Endothelial cell of umbilical vein (primary cell): ENCODE data around the gene ZSCAN1. TPM values are rescaled to one million over a fixed set of nuclear protein-coding genes. Genes with fewer than 3 reads are reported as not detected.

Experiments used
- BruUV-seq: library from RNA; stranded (reverse); fragments of 400-500 nt; replicated peaks from 2 replicates; lab custom pipeline; 2021; lab: Mats Ljungman, UMichigan
- CTCF ChIA-PET: fragments of 300-600, 350-600 bp; sonication (Branson Sonifier 250); formaldehyde crosslinking; loops from one replicate; lab custom pipeline; 2021; ENCODE audit warnings: antibody characterized with exemption, inconsistent platforms; lab: Charles Lee
- POLR2A ChIA-PET: fragments of 300-600, 350-600 bp; sonication (Branson Sonifier 250); formaldehyde crosslinking; loops from one replicate; lab custom pipeline; 2021; ENCODE audit warnings: antibody characterized with exemption, inconsistent platforms; lab: Charles Lee
- DNase-seq: peaks from one replicate; pipeline ENCODE4 v3.0.0-alpha.2; 2011; ENCODE audit warnings: low read depth, low spot score
- FAIRE-seq: peaks from 2 replicates; lab custom pipeline; 2011; peaks lifted over from hg19 to GRCh38; lab: Jason Lieb, UNC
- H2AFZ ChIP-seq: 2 replicates; pipeline ENCODE4 v1.6.0; 2012; ENCODE audit warnings: low read depth, low read length, control low read depth, inconsistent platforms
- H3K27ac ChIP-seq: 2 replicates; pipeline ENCODE4 v1.5.1; 2011; ENCODE audit warnings: low read depth, mild to moderate bottlenecking, control low read depth, low read length, moderate library complexity; ENCODE audit not compliant: insufficient read depth
- H3K27me3 ChIP-seq, 2 experiments: 2 replicates each; pipeline versions ENCODE4 v1.6.0 to v1.6.1; 2011; ENCODE audit warnings: low read length in 2 of 2, mixed read lengths in 1 of 2; ENCODE audit not compliant: control insufficient read depth in 2 of 2, insufficient read depth in 2 of 2
- H3K36me3 ChIP-seq, 2 experiments: 2 replicates in 1 of 2; 3 replicates in 1 of 2; pipeline ENCODE4 v1.5.1; 2011; ENCODE audit warnings: low read length in 2 of 2, mild to moderate bottlenecking in 1 of 2, moderate library complexity in 1 of 2; ENCODE audit not compliant: control insufficient read depth in 2 of 2, insufficient read depth in 2 of 2; ENCODE audit errors: extremely low read depth in 1 of 2
- H3K4me1 ChIP-seq: 3 replicates; pipeline ENCODE4 v1.5.1; 2011; ENCODE audit warnings: mild to moderate bottlenecking, low read length; ENCODE audit not compliant: control insufficient read depth, insufficient read depth; ENCODE audit errors: extremely low read depth
- H3K4me2 ChIP-seq: 2 replicates; pipeline ENCODE4 v1.6.1; 2011; ENCODE audit warnings: low read length, control low read depth, mixed read lengths; ENCODE audit not compliant: insufficient read depth
- H3K4me3 ChIP-seq, 3 experiments: fragments of 200-600 bp in 1 of 3; sonication (generic), shearing (Covaris generic) in 1 of 3; replicated peaks in 1 of 3; 2 replicates each; pipeline ENCODE4 v1.5.1; 2011 to 2016; ENCODE audit warnings: control low read depth in 3 of 3, low read length in 3 of 3, mild to moderate bottlenecking in 2 of 3, inconsistent platforms in 1 of 3, low read depth in 1 of 3, moderate library complexity in 1 of 3; ENCODE audit not compliant: insufficient read depth in 1 of 3
- H3K79me2 ChIP-seq: 2 replicates; pipeline ENCODE4 v1.6.0; 2012; ENCODE audit warnings: low read length, inconsistent platforms; ENCODE audit not compliant: control insufficient read depth, insufficient read depth
- H3K9ac ChIP-seq: replicated peaks from 2 replicates; pipeline ENCODE3; 2011; ENCODE audit warnings: low read length, control low read depth; ENCODE audit not compliant: insufficient read depth; ENCODE audit errors: extremely low read depth
- H3K9me1 ChIP-seq: replicated peaks from 3 replicates; pipeline ENCODE4 v1.6.0; 2011; ENCODE audit warnings: mild to moderate bottlenecking, low read length; ENCODE audit not compliant: control insufficient read depth, insufficient read depth; ENCODE audit errors: extremely low read depth
- H3K9me3 ChIP-seq: replicated peaks from 2 replicates; pipeline ENCODE4 v1.5.1; 2012; ENCODE audit warnings: low read length, inconsistent platforms; ENCODE audit not compliant: control insufficient read depth, insufficient read depth
- H4K20me1 ChIP-seq: replicated peaks from 2 replicates; pipeline ENCODE3; 2011; ENCODE audit warnings: mild to moderate bottlenecking, low read length; ENCODE audit not compliant: control insufficient read depth, insufficient read depth; ENCODE audit errors: extremely low read depth
- CTCF ChIP-seq, 2 donors: IDR thresholded peaks; 1 replicate in 1 of 2; 2 replicates in 1 of 2; pipeline ENCODE4 v1.5.1; 2011; ENCODE audit warnings: low read length in 2 of 2, mild to moderate bottlenecking in 2 of 2, moderate library complexity in 2 of 2, control low read depth in 1 of 2, inconsistent platforms in 1 of 2, low read depth in 1 of 2; ENCODE audit not compliant: insufficient read depth in 1 of 2; ENCODE audit errors: extremely low read depth in 1 of 2
- EZH2 ChIP-seq: IDR thresholded peaks from 2 replicates; pipeline ENCODE4 v1.6.1; 2012; ENCODE audit warnings: borderline replicate concordance, low read depth, mild to moderate bottlenecking, moderate library complexity, low read length, inconsistent platforms; ENCODE audit not compliant: severe bottlenecking
- FOS ChIP-seq: IDR thresholded peaks from 2 replicates; pipeline ENCODE4 v1.6.1; 2011; ENCODE audit warnings: mild to moderate bottlenecking, low read length, moderate library complexity, borderline replicate concordance; ENCODE audit not compliant: insufficient read depth
- GATA2 ChIP-seq: IDR thresholded peaks from 2 replicates; pipeline ENCODE4 v1.7.0; 2011; ENCODE audit warnings: low read depth, mild to moderate bottlenecking, moderate library complexity, mixed read lengths, low read length; ENCODE audit not compliant: insufficient read length, insufficient read depth
- JUN ChIP-seq: IDR thresholded peaks from 2 replicates; pipeline ENCODE4 v1.6.1; 2011; ENCODE audit warnings: borderline replicate concordance, low read depth; ENCODE audit not compliant: insufficient read length, insufficient read depth
- MAX ChIP-seq: IDR thresholded peaks from 2 replicates; pipeline ENCODE4 v1.6.1; 2011; ENCODE audit not compliant: insufficient read depth, insufficient read length
- MYC ChIP-seq: IDR thresholded peaks from one replicate; pipeline ENCODE4 v1.6.1; 2011; ENCODE audit warnings: mild to moderate bottlenecking, low read depth, low read length
- POLR2A ChIP-seq: IDR thresholded peaks from 2 replicates; pipeline ENCODE4 v1.6.1; 2012; ENCODE audit warnings: low read depth, mild to moderate bottlenecking, control low read depth, low read length
- POLR2AphosphoS5 ChIP-seq: IDR thresholded peaks from 2 replicates; pipeline ENCODE4 v1.6.1; 2012; ENCODE audit warnings: low read depth, mild to moderate bottlenecking, control low read depth, low read length, moderate library complexity; ENCODE audit not compliant: insufficient read depth
- dilution Hi-C: fragments of 300-500 bp; cut with MboI; formaldehyde crosslinking; loops from one replicate; pipeline ENCODE4 v1.15.0; 2019; ENCODE audit warnings: low sequenced_read_pairs; ENCODE audit not compliant: extremely low pct_ligation_motif_present
- intact Hi-C: fragments of 100-400 bp; cut with micrococcal nuclease; formaldehyde crosslinking; loops from one replicate; pipeline ENCODE4 v1.10.0; 2022
- polyA plus RNA-seq, 4 experiments: library from polyadenylated mRNA; depleted of rRNA in 3 of 4; stranded (reverse) in 3 of 4; unstranded in 1 of 4; fragments of >200 nt; gene quantifications; 2 replicates each; pipeline versions ENCODE4 v1.2.1 to v1.2.3, GENCODE V29; 2011 to 2012; ENCODE audit warnings: missing spikeins in 1 of 4
- total RNA-seq: library from RNA; stranded (reverse); gene quantifications from 2 replicates; pipeline ENCODE4 v1.2.3, GENCODE V29; 2021

ZSCAN1 gene
- total and polyA plus RNA-seq, 2 donors (not counting 3 experiments of a cell fraction or from before 2014, with no cell fraction given) = 0.10 TPM; not detected in 1

- H3K4me2 ChIP-seq = no peak overlapping the region
- no peak overlapping the region for H3K27ac ChIP-seq
- H3K9me3 ChIP-seq = peaks cover 5% of the 10 kb centered on the region
- H4K20me1 ChIP-seq = no peaks in the 10 kb centered on the region
- no peak overlapping the region for H3K4me3 ChIP-seq
- TF ChIP-seq JUN (no peak), FOS (no peak), CTCF (IDR thresholded peaks at IDR 0.05; ENCODE audit: extremely low read depth in 1 of 2, insufficient read depth in 1 of 2, low read depth in 1 of 2, low read length in 2 of 2) (no peak), GATA2 (no peak), EZH2 (no peak), POLR2AphosphoS5 (no peak), POLR2A (no peak), MAX (no peak), MYC (no peak)
- ChIA-PET CTCF (no interaction called here), POLR2A (no interaction called here)
- no peak for FAIRE-seq
- no TSS peak for BruUV-seq
- H3K36me3 ChIP-seq = peaks cover 0 to 1% of the 10 kb centered on the region in 2 experiments
- no peaks in the 10 kb centered on the region for H3K4me1 ChIP-seq
- dilution Hi-C loops = no loop called here
- H3K9me1 ChIP-seq = no peaks in the 10 kb centered on the region
- no peak overlapping the region for H2AFZ ChIP-seq
- H3K9ac ChIP-seq = no peak overlapping the region
- DNase-seq = no peak
- no peaks in the 10 kb centered on the region for H3K27me3 ChIP-seq
- intact Hi-C loops = no loop called here
- H3K79me2 ChIP-seq = no peaks in the 10 kb centered on the region
Observed at GRCh38 chr19:58010507-58010906, 23.3 kb upstream of the ZSCAN1 start.
